Kidney epithelial cell (primary cell): ENCODE measurements around the gene IFNAR2. TPM values are rescaled to one million over a fixed set of nuclear protein-coding genes. Genes with fewer than 3 reads are reported as not detected.

Experiments used
- DNase-seq: peaks from one replicate; pipeline ENCODE4 v3.0.0-alpha.2; 2010; ENCODE audit warnings: low read depth
- H3K27me3 ChIP-seq: 2 replicates; pipeline ENCODE4 v1.6.0; 2011; ENCODE audit warnings: low read length; ENCODE audit not compliant: control insufficient read depth, insufficient read depth
- H3K36me3 ChIP-seq: 2 replicates; pipeline ENCODE4 v1.5.1; 2011; ENCODE audit warnings: low read length; ENCODE audit not compliant: control insufficient read depth, insufficient read depth
- H3K4me3 ChIP-seq: 2 replicates; pipeline ENCODE4 v1.5.1; 2011; ENCODE audit warnings: low read depth, mild to moderate bottlenecking, control low read depth, low read length
- total RNA-seq: library from RNA; depleted of rRNA; stranded (reverse); fragments of >200 nt; gene quantifications from 2 replicates; pipeline ENCODE4 v1.2.3, GENCODE V29; 2015
- TF ChIP-seq, protein P1 (sequence below): IDR thresholded peaks from 2 replicates; pipeline ENCODE4 v1.5.1; 2011; ENCODE audit warnings: mild to moderate bottlenecking, moderate library complexity, low read length, control low read depth, inconsistent platforms; ENCODE audit not compliant: insufficient read depth, poor library complexity, severe bottlenecking

IFNAR2 gene
- total RNA-seq, 1 donor from 2014 or later = 16.4 TPM

GRCh38 chr21:33231526-33231925 lies 1.8 kb downstream of the IFNAR2 start:
- no peaks in the 10 kb centered on the region for H3K36me3 ChIP-seq
- H3K27me3 ChIP-seq = no peaks in the 10 kb centered on the region
- DNase-seq = no peak
- TF ChIP-seq, protein P1, sequence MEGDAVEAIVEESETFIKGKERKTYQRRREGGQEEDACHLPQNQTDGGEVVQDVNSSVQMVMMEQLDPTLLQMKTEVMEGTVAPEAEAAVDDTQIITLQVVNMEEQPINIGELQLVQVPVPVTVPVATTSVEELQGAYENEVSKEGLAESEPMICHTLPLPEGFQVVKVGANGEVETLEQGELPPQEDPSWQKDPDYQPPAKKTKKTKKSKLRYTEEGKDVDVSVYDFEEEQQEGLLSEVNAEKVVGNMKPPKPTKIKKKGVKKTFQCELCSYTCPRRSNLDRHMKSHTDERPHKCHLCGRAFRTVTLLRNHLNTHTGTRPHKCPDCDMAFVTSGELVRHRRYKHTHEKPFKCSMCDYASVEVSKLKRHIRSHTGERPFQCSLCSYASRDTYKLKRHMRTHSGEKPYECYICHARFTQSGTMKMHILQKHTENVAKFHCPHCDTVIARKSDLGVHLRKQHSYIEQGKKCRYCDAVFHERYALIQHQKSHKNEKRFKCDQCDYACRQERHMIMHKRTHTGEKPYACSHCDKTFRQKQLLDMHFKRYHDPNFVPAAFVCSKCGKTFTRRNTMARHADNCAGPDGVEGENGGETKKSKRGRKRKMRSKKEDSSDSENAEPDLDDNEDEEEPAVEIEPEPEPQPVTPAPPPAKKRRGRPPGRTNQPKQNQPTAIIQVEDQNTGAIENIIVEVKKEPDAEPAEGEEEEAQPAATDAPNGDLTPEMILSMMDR = no peak
- H3K4me3 ChIP-seq = no peak overlapping the region

DNA sequence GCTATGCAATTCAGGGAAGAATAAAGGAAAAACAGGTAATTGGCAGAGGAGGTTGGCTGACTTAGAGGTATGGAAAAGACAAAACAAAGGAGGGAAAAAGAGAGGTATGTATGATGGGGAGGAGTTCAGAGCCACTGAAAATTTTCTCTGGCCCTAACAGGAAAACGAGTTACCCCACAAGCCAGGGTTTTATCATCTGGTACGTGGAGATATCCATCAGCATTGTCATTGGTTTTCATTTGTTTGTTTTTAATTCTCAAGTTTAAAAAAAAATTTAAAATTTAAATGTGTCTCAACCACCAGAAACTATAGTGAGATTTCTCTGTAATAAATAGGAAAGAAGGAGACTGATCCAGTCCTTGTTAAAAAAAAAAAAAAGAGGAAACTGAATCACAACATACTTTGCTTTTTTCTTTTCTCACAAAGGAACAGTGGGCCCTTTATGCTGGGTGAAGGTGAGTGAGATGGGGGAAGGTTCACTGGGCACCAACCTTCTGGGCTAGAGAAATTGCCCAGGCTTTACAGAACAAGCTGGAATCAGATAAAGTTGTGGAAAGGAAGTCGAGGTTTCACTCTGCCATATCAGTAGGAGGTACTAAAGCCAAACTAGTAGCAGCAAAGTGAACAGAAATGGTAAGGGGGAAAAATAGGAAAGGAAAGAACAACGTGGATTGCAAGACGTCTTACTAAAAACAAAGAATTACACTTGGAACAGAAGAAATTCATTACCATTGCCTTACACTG lies 2.7 kb downstream of the IFNAR2 start:
- no peak overlapping the region for H3K4me3 ChIP-seq
- no peaks in the 10 kb centered on the region for H3K36me3 ChIP-seq
- DNase-seq = no peak
- H3K27me3 ChIP-seq = no peaks in the 10 kb centered on the region
- TF ChIP-seq, protein P1 = no peak

GRCh38 chr21:33234635-33235520 lies 5.1 kb downstream of the IFNAR2 start:
- DNase-seq = no peak
- Histone ChIP-seq H3K27me3 (no peaks in the 10 kb centered on the region), H3K4me3 (no peak overlapping the region), H3K36me3 (no peaks in the 10 kb centered on the region)
- TF ChIP-seq, protein P1 = no peak

- TF ChIP-seq, protein P1 = no peak
- DNase-seq = no peak
- no peaks in the 10 kb centered on the region for H3K27me3 ChIP-seq
Observed at GRCh38 chr21:33236013-33236686, 6.4 kb downstream of the IFNAR2 start.

DNA sequence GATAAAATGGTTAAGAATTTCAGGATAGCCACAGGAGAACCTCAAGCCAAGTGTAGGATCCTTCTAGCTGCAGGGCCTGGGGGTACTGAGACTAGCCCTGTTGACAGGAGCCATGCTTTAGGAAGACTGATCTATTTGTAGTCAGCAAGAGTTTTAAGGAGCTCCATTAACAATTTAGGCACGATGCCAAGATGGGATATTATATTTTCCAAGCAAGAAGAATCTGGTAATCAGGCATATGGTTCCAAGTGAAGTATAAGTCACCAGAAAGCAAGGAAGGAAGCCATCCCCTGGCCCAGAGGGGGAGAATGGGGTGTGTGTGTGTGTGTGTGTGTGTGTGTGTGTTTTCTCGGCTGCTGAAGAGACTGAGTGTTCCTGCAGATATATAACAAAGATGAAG lies 7.0 kb downstream of the IFNAR2 start:
- no peak for DNase-seq
- no peaks in the 10 kb centered on the region for H3K27me3 ChIP-seq
- H3K36me3 ChIP-seq = no peaks in the 10 kb centered on the region
- TF ChIP-seq, protein P1 = no peak
- no peak overlapping the region for H3K4me3 ChIP-seq

More at GRCh38 chr21:33236013-33236686, 6.4 kb downstream of the IFNAR2 start:
- Histone ChIP-seq H3K4me3 (no peak overlapping the region), H3K36me3 (no peaks in the 10 kb centered on the region)
